CD14-positive monocyte (primary cell): Measurements from ENCODE around the gene GAD1. TPM values are rescaled to one million over a fixed set of nuclear protein-coding genes. Genes with fewer than 3 reads are reported as not detected.

Experiments
- DNase-seq, 3 donors: peaks; one replicate each; pipeline ENCODE4 v3.0.0-alpha.2; 2011 to 2022
- H2AFZ ChIP-seq: 2 replicates; pipeline ENCODE4 v1.6.0; 2012; ENCODE audit warnings: mild to moderate bottlenecking, low read depth, low read length, inconsistent platforms; ENCODE audit not compliant: insufficient read depth, poor library complexity, severe bottlenecking
- H3K27ac ChIP-seq, 2 donors: 1 replicate in 1 of 2; 2 replicates in 1 of 2; pipeline ENCODE4 v1.5.1; 2012 to 2013; ENCODE audit warnings: low read length in 2 of 2, control low read depth in 1 of 2, inconsistent platforms in 1 of 2, low read depth in 1 of 2, mild to moderate bottlenecking in 1 of 2
- H3K27me3 ChIP-seq, 2 donors: one replicate each; pipeline versions ENCODE4 v1.6.0 to v1.6.1; 2011 to 2013; ENCODE audit warnings: low read length in 2 of 2; ENCODE audit not compliant: control insufficient read depth in 2 of 2, insufficient read depth in 2 of 2
- H3K36me3 ChIP-seq, 2 donors: replicated peaks in 1 of 2; 1 replicate in 1 of 2; 2 replicates in 1 of 2; pipeline versions ENCODE4 v1.5.1 to v1.6.1; 2012 to 2013; ENCODE audit warnings: low read length in 2 of 2, control low read depth in 1 of 2, inconsistent platforms in 1 of 2, mild to moderate bottlenecking in 1 of 2; ENCODE audit not compliant: insufficient read depth in 2 of 2, control insufficient read depth in 1 of 2
- H3K4me1 ChIP-seq, 2 donors: 1 replicate in 1 of 2; 2 replicates in 1 of 2; pipeline versions ENCODE4 v1.5.1 to v1.6.1; 2012 to 2013; ENCODE audit warnings: low read length in 2 of 2, control low read depth in 1 of 2, inconsistent platforms in 1 of 2, mild to moderate bottlenecking in 1 of 2, moderate library complexity in 1 of 2; ENCODE audit not compliant: insufficient read depth in 2 of 2, control insufficient read depth in 1 of 2
- H3K4me2 ChIP-seq: replicated peaks from 2 replicates; pipeline ENCODE3; 2012; ENCODE audit warnings: low read length, moderate library complexity, mild to moderate bottlenecking; ENCODE audit not compliant: poor library complexity, severe bottlenecking; ENCODE audit errors: extremely low read depth
- H3K4me3 ChIP-seq, 3 experiments: fragments of 200-600 bp in 1 of 3; sonication (generic) in 1 of 3; replicated peaks in 1 of 3; 1 replicate in 2 of 3; 2 replicates in 1 of 3; pipeline ENCODE4 v1.5.1; 2011 to 2013; ENCODE audit warnings: low read length in 3 of 3, mild to moderate bottlenecking in 3 of 3, control low read depth in 2 of 3, low read depth in 2 of 3, inconsistent platforms in 1 of 3, moderate library complexity in 1 of 3
- H3K79me2 ChIP-seq: 2 replicates; pipeline ENCODE4 v1.6.0; 2012; ENCODE audit warnings: mild to moderate bottlenecking, control low read depth, inconsistent platforms, low read length, moderate library complexity; ENCODE audit not compliant: insufficient read depth
- H3K9ac ChIP-seq: 2 replicates; pipeline ENCODE4 v1.6.0; 2017; ENCODE audit warnings: low read length, mild to moderate bottlenecking; ENCODE audit not compliant: insufficient read depth, poor library complexity, severe bottlenecking
- H3K9me3 ChIP-seq, 2 donors: replicated peaks in 1 of 2; 1 replicate in 1 of 2; 2 replicates in 1 of 2; pipeline versions ENCODE4 v1.5.1 to v1.6.1; 2012 to 2013; ENCODE audit warnings: low read length in 2 of 2, control low read depth in 1 of 2; ENCODE audit not compliant: control insufficient read depth in 1 of 2, insufficient read depth in 1 of 2
- H4K20me1 ChIP-seq: 2 replicates; pipeline ENCODE4 v1.6.0; 2012; ENCODE audit warnings: mild to moderate bottlenecking, low read length, control low read depth, moderate library complexity; ENCODE audit not compliant: insufficient read depth
- H3K27ac Mint-ChIP-seq, 7 donors: one replicate each; pipeline ENCODE4 v1.8.0; 2020; ENCODE audit warnings: mild to moderate bottlenecking in 7 of 7, mixed read lengths in 7 of 7, moderate library complexity in 6 of 7, inconsistent platforms in 2 of 7
- H3K27me3 Mint-ChIP-seq, 3 donors: one replicate each; pipeline ENCODE4 v1.8.0; 2021 to 2022; ENCODE audit warnings: low read depth in 3 of 3, mild to moderate bottlenecking in 3 of 3, mixed read lengths in 3 of 3, moderate library complexity in 3 of 3, inconsistent platforms in 1 of 3
- H3K36me3 Mint-ChIP-seq, 2 donors: one replicate each; pipeline ENCODE4 v1.8.0; 2020; ENCODE audit warnings: mixed read lengths in 2 of 2, inconsistent platforms in 1 of 2, mild to moderate bottlenecking in 1 of 2
- H3K4me1 Mint-ChIP-seq: one replicate; pipeline ENCODE4 v1.8.0; 2020; ENCODE audit warnings: mild to moderate bottlenecking, mixed read lengths
- H3K4me3 Mint-ChIP-seq, 2 donors: one replicate each; pipeline ENCODE4 v1.8.0; 2020; ENCODE audit warnings: mild to moderate bottlenecking in 2 of 2, mixed read lengths in 2 of 2, moderate library complexity in 1 of 2
- H3K9me3 Mint-ChIP-seq, 7 donors: one replicate each; pipeline ENCODE4 v1.8.0; 2020 to 2022; ENCODE audit warnings: mixed read lengths in 7 of 7, mild to moderate bottlenecking in 6 of 7, moderate library complexity in 6 of 7, inconsistent platforms in 2 of 7
- WGBS: methylation state at CpG from one replicate; pipeline ENCODE4 v1.1.5; 2013; ENCODE audit warnings: missing lambda C conversion rate; ENCODE audit not compliant: insufficient coverage; 5-methylcytosine and 5-hydroxymethylcytosine counted together
- intact Hi-C, 2 donors: fragments of 100-400 bp; cut with micrococcal nuclease; formaldehyde crosslinking; loops; one replicate each; pipeline versions ENCODE4 v1.15.0 to v1.15.1; 2023
- polyA plus RNA-seq, 3 donors: library from polyadenylated mRNA; depleted of rRNA in 1 of 3; unstranded in 2 of 3; stranded (reverse) in 1 of 3; fragments of 300-500 nt in 2 of 3; fragments of >200 nt in 1 of 3; fragmentation: Illumina TruSeq in 2 of 3; gene quantifications; 1 replicate in 2 of 3; 2 replicates in 1 of 3; pipeline ENCODE4 v1.2.3, GENCODE V29; 2012 to 2021
- TF ChIP-seq, protein P1 (sequence below): fragments of 200-600 bp; IDR thresholded peaks from one replicate; pipeline ENCODE4 v1.8.0; 2022; ENCODE audit warnings: antibody characterized with exemption, mild to moderate bottlenecking

GAD1 gene
- polyA plus RNA-seq, 3 donors = 0.08 TPM; not detected in 2

GRCh38 chr2:170878505-170878904 is 61.8 kb downstream of the GAD1 start:
- Mint-ChIP-seq H3K4me1 (peaks cover 8% of the 10 kb centered on the region), H3K27me3 (peaks cover 1 to 4% (median 3%) of the 10 kb centered on the region in 3 donors), H3K9me3 (peaks cover 0 to 2% (median 0%) of the 10 kb centered on the region in 7 donors), H3K36me3 (no peaks in the 10 kb centered on the region), H3K27ac (no peak overlapping the region), H3K4me3 (peak overlapping the region in 1 of 2 donors; percentile 37)
- peak overlapping the region in 2 of 3 experiments; percentile 7 to 36 for H3K4me3 ChIP-seq
- H3K27me3 ChIP-seq = no peaks in the 10 kb centered on the region
- H3K36me3 ChIP-seq = no peaks in the 10 kb centered on the region
- H3K9me3 ChIP-seq = no peaks in the 10 kb centered on the region
- TF ChIP-seq, protein P1, sequence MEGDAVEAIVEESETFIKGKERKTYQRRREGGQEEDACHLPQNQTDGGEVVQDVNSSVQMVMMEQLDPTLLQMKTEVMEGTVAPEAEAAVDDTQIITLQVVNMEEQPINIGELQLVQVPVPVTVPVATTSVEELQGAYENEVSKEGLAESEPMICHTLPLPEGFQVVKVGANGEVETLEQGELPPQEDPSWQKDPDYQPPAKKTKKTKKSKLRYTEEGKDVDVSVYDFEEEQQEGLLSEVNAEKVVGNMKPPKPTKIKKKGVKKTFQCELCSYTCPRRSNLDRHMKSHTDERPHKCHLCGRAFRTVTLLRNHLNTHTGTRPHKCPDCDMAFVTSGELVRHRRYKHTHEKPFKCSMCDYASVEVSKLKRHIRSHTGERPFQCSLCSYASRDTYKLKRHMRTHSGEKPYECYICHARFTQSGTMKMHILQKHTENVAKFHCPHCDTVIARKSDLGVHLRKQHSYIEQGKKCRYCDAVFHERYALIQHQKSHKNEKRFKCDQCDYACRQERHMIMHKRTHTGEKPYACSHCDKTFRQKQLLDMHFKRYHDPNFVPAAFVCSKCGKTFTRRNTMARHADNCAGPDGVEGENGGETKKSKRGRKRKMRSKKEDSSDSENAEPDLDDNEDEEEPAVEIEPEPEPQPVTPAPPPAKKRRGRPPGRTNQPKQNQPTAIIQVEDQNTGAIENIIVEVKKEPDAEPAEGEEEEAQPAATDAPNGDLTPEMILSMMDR = no peak
- H3K4me2 ChIP-seq = peak overlapping the region; percentile 55
- H3K9ac ChIP-seq = no peak overlapping the region
- H3K4me1 ChIP-seq = no peaks in the 10 kb centered on the region
- no peak for DNase-seq
- peak overlapping the region; percentile 63 for H2AFZ ChIP-seq
- WGBS = no CpG with 5 or more reads among the region's 1 CpG
- no peak overlapping the region for H3K27ac ChIP-seq
- intact Hi-C loops = no loop called here
- no peaks in the 10 kb centered on the region for H3K79me2 ChIP-seq
- no peaks in the 10 kb centered on the region for H4K20me1 ChIP-seq

DNA sequence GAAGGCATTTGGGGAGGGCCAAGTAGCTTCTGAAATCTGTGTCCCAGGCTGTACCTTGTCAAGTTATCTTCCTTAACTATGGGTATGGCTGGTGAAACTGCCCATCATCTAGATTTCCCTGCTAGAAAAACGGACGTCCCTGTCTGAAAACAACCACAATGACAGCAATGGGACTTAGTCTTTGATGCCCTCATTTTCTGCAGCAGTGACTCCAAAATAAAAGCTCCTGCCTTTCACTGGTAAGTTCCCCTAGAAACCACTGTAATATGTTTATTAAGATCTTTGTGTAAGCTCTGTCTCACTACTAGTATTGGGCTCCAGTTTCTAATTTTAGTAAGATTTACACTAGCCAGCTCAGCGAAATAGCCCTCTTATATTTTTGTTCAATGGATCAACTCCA is 65.2 kb downstream of the GAD1 start:
- no peak for DNase-seq

More for the DNA sequence above, 65.2 kb downstream of the GAD1 start:
- Mint-ChIP-seq H3K4me3 (no peak overlapping the region), H3K9me3 (peaks cover 0 to 6% (median 1%) of the 10 kb centered on the region in 7 donors), H3K27me3 (peaks cover 1 to 7% (median 6%) of the 10 kb centered on the region in 3 donors), H3K4me1 (peaks cover 7% of the 10 kb centered on the region), H3K27ac (no peak overlapping the region), H3K36me3 (no peaks in the 10 kb centered on the region)
- H3K9ac ChIP-seq = no peak overlapping the region
- intact Hi-C loops = no loop called here
- no peaks in the 10 kb centered on the region for H3K79me2 ChIP-seq
- H4K20me1 ChIP-seq = no peaks in the 10 kb centered on the region
- no peaks in the 10 kb centered on the region for H3K4me1 ChIP-seq
- WGBS = 80% methylated on average over 1 of the region's 3 CpGs
- no peaks in the 10 kb centered on the region for H3K36me3 ChIP-seq
- H3K4me2 ChIP-seq = no peak overlapping the region
- TF ChIP-seq, protein P1 = no peak
- H3K4me3 ChIP-seq = no peak overlapping the region
- no peak overlapping the region for H3K27ac ChIP-seq
- H3K9me3 ChIP-seq = no peaks in the 10 kb centered on the region
- no peak overlapping the region for H2AFZ ChIP-seq
- no peaks in the 10 kb centered on the region for H3K27me3 ChIP-seq
